IMR-90 (cell line): ENCODE data around the gene WIPF1. TPM values are rescaled to one million over a fixed set of nuclear protein-coding genes. Genes with fewer than 3 reads are reported as not detected.
A peak's percentile ranks its signal among the peaks of the same experiment; 100 is the strongest.

Experiments used
- ATAC-seq: fragments of 200-7000 bp; cut with Tn5 transposase; 2 replicates; pipeline ENCODE4 v1.9.1; 2020; ENCODE audit warnings: low read depth, mild to moderate bottlenecking, moderate library complexity
- BruUV-seq: library from RNA; stranded (reverse); fragments of 400-500 nt; replicated peaks from 2 replicates; lab custom pipeline; 2021; lab: Mats Ljungman, UMichigan
- CTCF ChIA-PET: fragments of 300-600 bp; formaldehyde crosslinking; extraction: SDS; loops from one replicate; lab custom pipeline; 2021; ENCODE audit warnings: antibody characterized with exemption; lab: Yijun Ruan, JAX
- POLR2A ChIA-PET: fragments of 300-600 bp; sonication (Branson Sonifier 250); formaldehyde crosslinking; loops from one replicate; lab custom pipeline; 2022; ENCODE audit warnings: antibody characterized with exemption; ENCODE audit not compliant: unreplicated experiment; lab: Charles Lee
- DNase-seq: peaks from one replicate; pipeline ENCODE4 v3.0.0; 2013
- H2AFZ ChIP-seq: replicated peaks from 2 replicates; pipeline ENCODE3; 2013; ENCODE audit warnings: low read length, mild to moderate bottlenecking; ENCODE audit not compliant: poor library complexity
- H2AK5ac ChIP-seq: 2 replicates; pipeline ENCODE4 v1.6.1; 2013; ENCODE audit warnings: low read depth, low read length, inconsistent platforms
- H2AK9ac ChIP-seq: replicated peaks from 2 replicates; pipeline ENCODE3; 2013; ENCODE audit warnings: mild to moderate bottlenecking, low read depth, low read length, moderate library complexity; ENCODE audit not compliant: poor library complexity
- H2BK120ac ChIP-seq: 2 replicates; pipeline ENCODE4 v1.6.1; 2013; ENCODE audit warnings: low read depth, low read length, inconsistent platforms
- H2BK15ac ChIP-seq: 3 replicates; pipeline ENCODE4 v1.6.1; 2013; ENCODE audit warnings: low read depth, low read length, inconsistent platforms
- H2BK20ac ChIP-seq: 2 replicates; pipeline ENCODE4 v1.6.1; 2013; ENCODE audit warnings: low read depth, mild to moderate bottlenecking, inconsistent platforms, low read length, moderate library complexity
- H2BK5ac ChIP-seq: 2 replicates; pipeline ENCODE4 v1.6.1; 2013; ENCODE audit warnings: mild to moderate bottlenecking, low read depth, low read length, inconsistent platforms; ENCODE audit not compliant: poor library complexity, severe bottlenecking
- H3K14ac ChIP-seq: replicated peaks from 2 replicates; pipeline ENCODE4 v1.6.1; 2013; ENCODE audit warnings: low read depth, low read length, inconsistent platforms
- H3K18ac ChIP-seq: 2 replicates; pipeline ENCODE4 v1.6.1; 2013; ENCODE audit warnings: low read depth, low read length, control low read depth
- H3K23ac ChIP-seq: 2 replicates; pipeline ENCODE4 v1.6.1; 2013; ENCODE audit warnings: low read depth, low read length, inconsistent platforms
- H3K27ac ChIP-seq: 2 replicates; pipeline ENCODE4 v1.5.1; 2013; ENCODE audit warnings: mild to moderate bottlenecking, control low read depth, low read length; ENCODE audit not compliant: insufficient read depth
- H3K27me3 ChIP-seq: 2 replicates; pipeline ENCODE4 v1.6.1; 2013; ENCODE audit warnings: low read length; ENCODE audit not compliant: control insufficient read depth, insufficient read depth
- H3K36me3 ChIP-seq: 2 replicates; pipeline ENCODE4 v1.6.1; 2013; ENCODE audit warnings: low read length, mixed read lengths; ENCODE audit not compliant: control insufficient read depth, insufficient read depth
- H3K4ac ChIP-seq: 2 replicates; pipeline ENCODE4 v1.6.1; 2013; ENCODE audit warnings: low read depth, low read length, inconsistent platforms
- H3K4me1 ChIP-seq: 2 replicates; pipeline ENCODE4 v1.6.1; 2013; ENCODE audit warnings: low read length, mixed read lengths; ENCODE audit not compliant: control insufficient read depth, insufficient read depth
- H3K4me2 ChIP-seq: 2 replicates; pipeline ENCODE4 v1.6.1; 2013; ENCODE audit warnings: low read depth, mild to moderate bottlenecking, control low read depth, low read length, moderate library complexity
- H3K4me3 ChIP-seq: 2 replicates; pipeline ENCODE4 v1.5.1; 2013; ENCODE audit warnings: low read depth, mild to moderate bottlenecking, control low read depth, low read length, moderate library complexity; ENCODE audit not compliant: insufficient read depth
- H3K56ac ChIP-seq: 2 replicates; pipeline ENCODE4 v1.6.1; 2013; ENCODE audit warnings: low read length, inconsistent platforms; ENCODE audit not compliant: insufficient read depth; ENCODE audit errors: extremely low read depth
- H3K79me1 ChIP-seq, 2 experiments: 2 replicates each; pipeline ENCODE4 v1.6.1; 2013; ENCODE audit warnings: low read length in 2 of 2, inconsistent platforms in 1 of 2, low read depth in 1 of 2
- H3K9ac ChIP-seq: 2 replicates; pipeline ENCODE4 v1.6.1; 2013; ENCODE audit warnings: low read depth, low read length, control low read depth
- H3K9me1 ChIP-seq: 2 replicates; pipeline ENCODE4 v1.6.1; 2013; ENCODE audit warnings: low read length, inconsistent platforms; ENCODE audit not compliant: insufficient read depth
- H3K9me3 ChIP-seq: 2 replicates; pipeline ENCODE4 v1.6.1; 2013; ENCODE audit warnings: low read length; ENCODE audit not compliant: control insufficient read depth, insufficient read depth
- H4K20me1 ChIP-seq: 2 replicates; pipeline ENCODE4 v1.6.1; 2013; ENCODE audit warnings: low read length, inconsistent platforms; ENCODE audit not compliant: insufficient read depth
- H4K5ac ChIP-seq: 2 replicates; pipeline ENCODE4 v1.6.1; 2013; ENCODE audit warnings: mild to moderate bottlenecking, low read depth, low read length, control low read depth
- H4K8ac ChIP-seq, 2 experiments: 2 replicates each; pipeline ENCODE4 v1.6.1; 2013; ENCODE audit warnings: low read depth in 2 of 2, low read length in 2 of 2, control low read depth in 1 of 2, inconsistent platforms in 1 of 2
- H4K91ac ChIP-seq: 2 replicates; pipeline ENCODE4 v1.6.1; 2013; ENCODE audit warnings: low read depth, low read length, inconsistent platforms; ENCODE audit not compliant: insufficient read depth
- BHLHE40 ChIP-seq: fragments of 150-350 bp; IDR thresholded peaks from 2 replicates; pipeline ENCODE4 v1.6.1; 2016; ENCODE audit warnings: mild to moderate bottlenecking, low read depth, low read length
- CTCF ChIP-seq: conservative IDR thresholded peaks from 2 replicates; pipeline ENCODE4 v1.5.1; 2012; ENCODE audit warnings: mild to moderate bottlenecking, low read depth, low read length, improper control_type of control experiment
- ELK1 ChIP-seq: fragments of 150-350 bp; IDR thresholded peaks from 2 replicates; pipeline ENCODE4 v1.6.1; 2016; ENCODE audit warnings: low read depth, mild to moderate bottlenecking, low read length, moderate library complexity, borderline replicate concordance
- MAFK ChIP-seq: IDR thresholded peaks from 2 replicates; pipeline ENCODE4 v1.6.1; 2012; ENCODE audit warnings: low read depth, low read length, improper control_type of control experiment
- MXI1 ChIP-seq: IDR thresholded peaks from 2 replicates; pipeline ENCODE4 v1.6.1; 2012; ENCODE audit warnings: low read depth, mild to moderate bottlenecking, low read length, moderate library complexity, borderline replicate concordance
- SMC3 ChIP-seq: fragments of 150-350 bp; IDR thresholded peaks from 2 replicates; pipeline ENCODE4 v1.6.1; 2016; ENCODE audit warnings: low read depth, mild to moderate bottlenecking, antibody characterized with exemption, low read length, moderate library complexity
- WGBS, 2 experiments: methylation state at CpG; one replicate each; pipeline versions ENCODE4 v1.1.5 to v1.1.7; 2013; ENCODE audit warnings: missing lambda C conversion rate in 2 of 2; ENCODE audit not compliant: insufficient read length in 1 of 2; ENCODE audit errors: extremely low coverage in 2 of 2; 5-methylcytosine and 5-hydroxymethylcytosine counted together
- dilution Hi-C: fragments of 300-500 bp; cut with HindIII; formaldehyde crosslinking; loops from one replicate; pipeline ENCODE4 v1.14.3; 2018; ENCODE audit warnings: low sequenced_read_pairs; ENCODE audit not compliant: unreplicated experiment
- in situ Hi-C: fragments of 300-500 bp; cut with MboI; formaldehyde crosslinking; loops from 3 replicates; pipeline ENCODE4 v1.14.3; 2019; ENCODE audit warnings: low sequenced_read_pairs, inconsistent platforms, mixed read lengths
- intact Hi-C: fragments of 100-400 bp; cut with micrococcal nuclease; formaldehyde crosslinking; loops from 2 replicates; pipeline ENCODE4 v1.10.0; 2022
- polyA plus RNA-seq, 3 experiments: library from polyadenylated mRNA; depleted of rRNA; stranded (reverse); fragments of >200 nt; gene quantifications; 2 replicates each; pipeline ENCODE4 v1.2.3, GENCODE V29; 2012; ENCODE audit warnings: low replicate concordance in 1 of 3
- total RNA-seq: library from RNA; depleted of rRNA; stranded (reverse); fragments of >200 nt; gene quantifications from 2 replicates; pipeline ENCODE4 v1.2.3, GENCODE V29; 2012

Gene WIPF1
- total and polyA plus RNA-seq, 2 of the 4 experiments (the other 2 are of a cell fraction) = 2.7 to 13.5 TPM

- in situ Hi-C loops (no loop called here), dilution Hi-C loops (no loop called here), intact Hi-C loops (no loop called here)
- no peak overlapping the region for H3K27ac ChIP-seq
- no peaks in the 10 kb centered on the region for H3K27me3 ChIP-seq
- no peak overlapping the region for H2BK5ac ChIP-seq
- no peak overlapping the region for H3K56ac ChIP-seq
- no peaks in the 10 kb centered on the region; the same call in 1 of the 2 replicates for H3K36me3 ChIP-seq
- H3K14ac ChIP-seq = no peak overlapping the region
- peak overlapping the region; percentile 2; the same call in 1 of the 2 replicates for H3K18ac ChIP-seq
- no peak overlapping the region for H3K4me3 ChIP-seq
- H3K9me1 ChIP-seq = peaks cover 12% of the 10 kb centered on the region
- no peak overlapping the region for H4K5ac ChIP-seq
- H4K20me1 ChIP-seq = peaks cover 8% of the 10 kb centered on the region; the same call in 1 of the 2 replicates
- TF ChIP-seq MAFK = 0 out of 2 replicates have a peak, but pooled peaks have one; percentile 30
- TF ChIP-seq SMC3 = no peak
- no peak for TF ChIP-seq MXI1
- no peak for TF ChIP-seq CTCF
- peak; percentile 80 for TF ChIP-seq BHLHE40
- TF ChIP-seq ELK1 = no peak
- no TSS peak for BruUV-seq
- H4K91ac ChIP-seq = no peak overlapping the region
- ATAC-seq = peak; percentile 40; the same call in 1 of the 2 replicates
- H2BK120ac ChIP-seq = no peak overlapping the region
- H4K8ac ChIP-seq = 0 out of 4 replicates have a peak overlapping the region, but pooled peaks of 1 of the 2 experiments have one; percentile 14
- H2BK20ac ChIP-seq = no peak overlapping the region
- WGBS, 2 experiments = no CpG with 5 or more reads among the region's 4 CpGs
- H2AFZ ChIP-seq = no peak overlapping the region
- no peak overlapping the region for H3K4ac ChIP-seq
- peak overlapping the region; percentile 21; the same call in 1 of the 2 replicates for H3K23ac ChIP-seq
- H3K79me1 ChIP-seq = peaks cover 7 to 23% of the 10 kb centered on the region in 2 experiments
- peak; percentile 74 for DNase-seq
- POLR2A ChIA-PET = no interaction called here
- peaks cover 12% of the 10 kb centered on the region for H3K4me1 ChIP-seq
- no peak overlapping the region for H2AK9ac ChIP-seq
- no peak overlapping the region for H2AK5ac ChIP-seq
- no peaks in the 10 kb centered on the region for H3K9me3 ChIP-seq
- H3K9ac ChIP-seq = no peak overlapping the region
- H3K4me2 ChIP-seq = no peak overlapping the region
- CTCF ChIA-PET = interaction anchor here (1.2 kb wide), 1 partner anchor 18 kb away, joined by 3 read pairs; no protein-coding TSS in a partner anchor
- H2BK15ac ChIP-seq = no peak overlapping the region
Measured at GRCh38 chr2:174615871-174616436, 18.4 kb upstream of the WIPF1 start.
